GM18861 (cell line): ENCODE data around the gene AKAP6.
"Not testable (repeated sequence)": the region's sequence is repeated elsewhere in the genome, so short reads cannot be mapped to it uniquely, and the experiment has no call there.

Source experiments
- ATAC-seq: cut with Tn5 transposase; IDR thresholded peaks from one replicate; pipeline ENCODE4 v1.9.1; 2021; ENCODE audit not compliant: unreplicated experiment

Gene AKAP6

DNA sequence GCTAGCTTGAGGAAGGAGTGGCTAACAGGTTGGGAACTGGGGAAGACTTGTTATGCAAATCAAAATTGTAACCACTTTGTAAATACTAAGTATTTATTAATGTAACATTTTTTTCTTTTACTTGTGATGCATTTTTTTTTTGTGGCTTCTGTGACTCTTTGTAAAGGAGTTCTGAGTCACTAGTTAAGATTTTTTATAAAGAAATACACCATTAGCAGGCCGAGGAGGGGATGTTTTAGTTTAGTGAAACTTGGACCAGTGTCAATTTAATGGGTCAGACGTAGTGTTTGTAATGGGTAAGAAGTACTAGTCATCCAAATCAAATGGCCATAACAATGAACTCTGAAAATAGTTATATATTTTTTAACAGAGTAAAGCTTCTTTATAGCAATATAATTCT lies 43.1 kb downstream of the AKAP6 start:
- ATAC-seq = no peak

GRCh38 chr14:32373174-32373573 lies 44.1 kb downstream of the AKAP6 start:
- ATAC-seq = not testable (repeated sequence)

- no peak for ATAC-seq
Observed at GRCh38 chr14:32374155-32374554, 45.1 kb downstream of the AKAP6 start.

DNA sequence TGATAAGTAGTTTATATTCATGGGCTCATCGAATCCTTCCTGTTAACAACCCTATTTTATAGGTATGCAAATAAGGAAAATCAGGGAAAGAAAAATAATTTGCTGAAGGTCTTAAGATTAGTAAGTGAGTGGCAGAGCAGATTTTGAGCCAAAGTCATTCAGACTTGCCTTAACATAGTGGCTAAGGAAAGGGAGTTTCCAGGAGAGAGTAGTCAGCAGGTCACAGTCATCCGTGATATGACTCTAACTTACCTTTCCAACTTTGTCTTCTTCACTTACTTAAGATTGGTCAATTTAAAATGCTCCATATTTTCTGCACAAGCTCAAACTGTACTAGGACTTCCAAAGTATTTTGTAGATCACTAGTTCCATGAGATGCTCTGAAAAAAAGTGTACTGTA lies 46.6 kb downstream of the AKAP6 start:
- no peak for ATAC-seq

DNA sequence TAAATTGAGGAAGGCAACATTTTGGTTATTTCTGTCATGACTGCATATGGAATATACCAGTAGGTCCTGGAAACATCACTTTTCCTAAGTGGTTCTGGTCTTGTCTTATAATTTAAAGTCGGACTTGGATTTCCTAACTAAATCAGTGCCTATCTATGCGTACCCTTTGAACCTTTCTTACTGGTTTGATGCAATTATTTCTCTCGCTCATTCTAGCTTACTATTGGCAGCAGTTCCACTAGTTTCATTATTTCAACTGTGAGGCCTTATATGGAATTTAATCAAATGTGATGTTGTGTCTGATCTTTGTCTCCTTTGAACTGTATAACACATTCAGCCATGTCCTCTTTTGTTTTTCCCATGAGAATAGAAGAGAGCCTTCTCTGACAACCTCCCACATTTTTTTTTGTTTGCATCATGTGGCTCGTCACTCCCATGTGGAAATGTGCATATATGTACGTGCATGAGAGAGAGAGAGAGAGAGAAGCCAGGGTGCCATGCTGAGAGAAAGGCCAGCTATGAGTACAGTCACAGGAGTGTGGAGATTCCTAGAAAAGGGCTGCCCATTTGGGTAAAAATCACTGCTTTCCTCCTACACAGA lies 48.0 kb downstream of the AKAP6 start:
- no peak for ATAC-seq

GRCh38 chr14:32378284-32378683 lies 49.2 kb downstream of the AKAP6 start:
- ATAC-seq = no peak

- no peak for ATAC-seq
Observed at GRCh38 chr14:32379447-32379846, 50.3 kb downstream of the AKAP6 start.

DNA sequence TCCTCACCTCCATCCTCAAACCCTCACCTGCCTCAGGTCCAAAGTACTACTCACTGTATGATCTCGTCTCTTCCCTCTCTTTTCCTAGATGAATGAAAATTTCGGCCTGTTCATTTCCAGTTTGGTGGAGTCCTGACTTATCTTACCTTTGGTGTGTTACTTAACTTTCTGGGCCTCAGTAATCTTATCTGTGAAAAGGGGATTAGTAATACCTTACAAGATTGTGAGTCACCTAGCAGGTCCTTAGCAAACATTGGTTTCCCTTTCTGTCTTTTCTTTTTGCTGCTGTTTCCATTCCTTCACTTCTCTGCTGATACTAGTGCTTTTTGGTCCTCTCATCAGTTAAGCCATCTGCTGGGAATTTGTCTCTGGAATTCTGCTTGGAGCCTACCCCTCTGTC lies 52.8 kb downstream of the AKAP6 start:
- ATAC-seq = no peak

- ATAC-seq = no peak
Observed at GRCh38 chr14:32382704-32383103, 53.6 kb downstream of the AKAP6 start.

GRCh38 chr14:32383364-32384009 lies 54.4 kb downstream of the AKAP6 start:
- no peak for ATAC-seq

DNA sequence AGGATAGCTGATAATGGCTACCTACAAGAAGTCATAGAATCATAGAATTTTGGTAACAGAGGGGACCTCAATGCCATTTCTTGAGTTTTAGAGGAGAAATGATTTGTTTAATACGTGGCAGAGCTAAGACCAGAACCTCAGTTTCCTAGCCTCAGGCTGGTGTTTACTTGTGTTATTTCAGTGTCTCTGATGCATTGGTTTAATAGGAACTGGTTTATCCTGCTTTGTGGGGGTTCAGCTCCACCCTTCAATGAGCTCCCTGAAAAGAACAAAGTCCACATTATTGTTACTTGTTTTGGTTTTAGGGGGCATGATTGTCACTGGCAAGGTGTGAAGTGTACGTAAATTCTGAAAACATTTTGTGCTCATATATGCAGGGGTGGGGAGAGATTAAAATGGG lies 55.4 kb downstream of the AKAP6 start:
- ATAC-seq = no peak

GRCh38 chr14:32387295-32387694 lies 58.2 kb downstream of the AKAP6 start:
- ATAC-seq = not testable (repeated sequence)

DNA sequence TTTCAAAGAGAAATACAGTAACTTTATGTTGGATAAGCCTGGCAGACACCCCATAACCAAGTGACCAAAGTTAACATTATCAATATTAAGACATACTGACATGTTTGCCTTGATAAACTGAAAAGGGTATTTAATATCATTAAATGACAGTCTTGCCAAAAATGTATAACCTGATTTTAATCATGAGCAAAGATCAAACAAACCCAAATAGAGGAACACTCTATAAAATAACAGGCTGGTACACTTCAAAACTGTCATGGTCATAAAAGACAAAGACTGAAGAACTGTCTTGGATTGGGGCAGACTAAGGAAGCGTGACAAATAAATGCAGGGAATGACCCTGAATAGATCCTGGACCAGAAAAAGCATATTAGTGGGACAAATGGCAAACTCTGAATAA lies 64.0 kb downstream of the AKAP6 start:
- no peak for ATAC-seq

DNA sequence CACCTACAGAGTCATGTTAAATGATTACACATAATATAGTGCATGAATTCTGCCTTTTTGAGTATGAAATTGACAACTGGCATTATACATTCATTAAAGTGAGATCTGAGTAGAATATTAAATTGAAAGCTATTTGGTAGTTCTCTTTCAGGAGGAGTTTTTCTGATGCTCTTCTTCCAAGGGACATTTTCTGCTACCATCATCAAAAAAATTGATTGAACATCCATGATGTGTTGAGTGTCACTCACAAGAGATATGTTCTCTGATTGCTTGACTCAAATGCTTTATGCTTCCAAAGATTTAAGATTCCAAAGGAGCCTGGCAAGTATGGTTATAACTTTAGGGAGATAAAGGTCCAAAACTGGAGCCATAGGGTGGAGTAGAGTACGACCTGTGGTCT lies 64.9 kb downstream of the AKAP6 start:
- no peak for ATAC-seq

- ATAC-seq = no peak
Observed at GRCh38 chr14:32396885-32397284, 67.8 kb downstream of the AKAP6 start.

- ATAC-seq = no peak
Observed at GRCh38 chr14:32397861-32398640, 69.0 kb downstream of the AKAP6 start.

GRCh38 chr14:32399920-32400319 lies 70.8 kb downstream of the AKAP6 start:
- no peak for ATAC-seq

DNA sequence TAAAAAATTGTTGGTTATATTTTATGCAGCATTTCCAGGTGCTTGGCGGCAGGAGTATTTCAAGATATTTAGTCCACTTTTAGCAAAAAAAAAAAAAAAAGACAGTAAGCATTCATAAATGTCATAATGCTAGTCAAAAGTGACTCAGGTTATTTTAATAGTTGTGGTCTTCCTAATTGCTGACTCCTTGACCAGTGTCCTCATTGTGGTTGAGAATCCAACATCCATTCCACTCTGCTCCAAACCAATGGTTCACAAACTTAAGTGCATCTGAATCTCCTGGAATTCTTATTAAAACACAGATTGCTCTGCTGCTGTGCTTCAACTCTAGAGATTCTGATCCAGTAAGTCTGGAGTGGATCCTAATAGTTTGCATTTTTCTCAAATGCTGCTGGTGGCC lies 71.4 kb downstream of the AKAP6 start:
- no peak for ATAC-seq

GRCh38 chr14:32403021-32403420 lies 73.9 kb downstream of the AKAP6 start:
- ATAC-seq = no peak

- no peak for ATAC-seq
Observed at GRCh38 chr14:32403688-32404087, 74.6 kb downstream of the AKAP6 start.

DNA sequence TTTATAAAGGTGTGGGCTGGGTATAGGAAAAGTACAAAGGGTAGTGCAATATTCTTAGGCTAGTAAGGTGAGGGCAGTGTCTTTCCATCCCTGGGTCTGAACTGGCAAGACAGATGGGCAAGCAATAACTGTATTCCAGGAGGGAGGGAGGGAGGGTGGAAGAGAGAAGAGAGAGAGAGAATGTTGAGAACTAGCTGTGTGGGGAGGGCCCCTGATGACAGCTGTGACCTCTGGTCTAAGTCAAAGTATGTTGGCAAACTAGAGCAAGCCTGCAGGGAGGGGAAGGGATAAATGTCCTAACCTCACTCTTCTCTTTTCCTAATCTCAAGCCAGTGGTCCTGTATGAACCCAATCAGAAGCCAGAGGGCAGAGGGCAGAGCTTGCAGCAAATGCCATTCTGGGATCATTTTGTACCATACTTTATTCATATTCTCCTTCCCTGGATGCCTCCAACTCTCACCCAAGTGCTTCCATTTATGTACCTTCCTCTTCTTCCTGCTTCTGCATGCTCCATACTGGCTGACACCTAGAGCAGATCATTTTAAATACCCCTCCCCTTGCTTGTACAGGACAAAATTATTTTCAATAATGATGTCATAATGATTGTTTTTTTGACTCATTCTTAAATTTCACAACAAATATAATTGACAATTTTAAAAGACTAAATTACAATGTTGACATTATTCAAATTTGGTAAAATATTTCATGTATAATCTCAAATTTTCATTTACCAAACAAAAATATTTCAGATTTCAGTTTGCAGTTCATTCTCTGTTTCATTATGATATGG lies 75.9 kb downstream of the AKAP6 start:
- no peak for ATAC-seq

DNA sequence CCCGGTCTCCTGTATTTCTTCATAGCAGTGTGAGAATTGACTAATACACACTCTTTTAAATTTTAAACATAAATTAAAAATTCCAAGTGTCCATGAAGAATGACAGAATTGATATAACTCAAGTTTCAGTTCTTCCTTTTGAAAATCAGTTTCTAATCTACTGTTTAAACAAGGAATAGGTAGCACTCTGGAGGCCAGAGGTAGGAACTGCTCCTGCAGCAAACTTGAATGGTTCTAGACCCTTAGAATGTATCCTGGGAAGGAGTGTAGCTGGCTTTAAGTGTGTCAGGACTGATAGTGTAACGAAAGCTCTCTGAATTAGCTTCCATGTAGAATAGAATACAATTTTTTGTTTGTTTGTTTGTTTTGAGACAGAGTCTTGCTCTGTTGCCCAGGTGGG lies 76.8 kb downstream of the AKAP6 start:
- ATAC-seq = no peak
